Vagina (tissue), 2 donors: ENCODE data around the gene ZKSCAN4. TPM values are rescaled to one million over a fixed set of nuclear protein-coding genes. Genes with fewer than 3 reads are reported as not detected.

Experiments
- DNase-seq, 2 donors: peaks; one replicate each; pipeline ENCODE4 v3.0.0-alpha.2; 2017; ENCODE audit errors: extremely low spot score in 2 of 2
- H3K27ac ChIP-seq: fragments of 200-600 bp; sonication (generic); one replicate; pipeline ENCODE4 v1.5.1; 2019
- H3K27me3 ChIP-seq: fragments of 200-600 bp; sonication (generic); one replicate; pipeline ENCODE4 v1.5.1; 2019
- H3K36me3 ChIP-seq, 2 donors: fragments of 200-600 bp; sonication (generic); one replicate each; pipeline ENCODE4 v1.5.1; 2017 to 2019
- H3K4me1 ChIP-seq: fragments of 200-600 bp; sonication (generic); one replicate; pipeline ENCODE4 v1.5.1; 2019
- H3K4me3 ChIP-seq, 2 donors: fragments of 200-600 bp; sonication (generic); 1 replicate in 1 of 2; 2 replicates in 1 of 2; pipeline ENCODE4 v1.5.1; 2016 to 2019
- H3K9me3 ChIP-seq: fragments of 200-600 bp; sonication (generic); one replicate; pipeline ENCODE4 v1.5.1; 2019
- CTCF ChIP-seq, 3 experiments: fragments of 450-650 bp in 2 of 3; fragments of 200-600 bp in 1 of 3; sonication (generic) in 1 of 3; IDR thresholded peaks; one replicate each; pipeline ENCODE4 v1.5.1; 2017 to 2019; ENCODE audit warnings: antibody characterized with exemption in 3 of 3, mild to moderate bottlenecking in 2 of 3, moderate library complexity in 2 of 3
- POLR2A ChIP-seq, 2 donors: fragments of 450-650 bp; IDR thresholded peaks; one replicate each; pipeline ENCODE4 v1.6.1; 2017; ENCODE audit warnings: antibody characterized with exemption in 2 of 2, mild to moderate bottlenecking in 2 of 2, moderate library complexity in 2 of 2
- POLR2AphosphoS5 ChIP-seq, 2 donors: sonication (generic); formaldehyde crosslinking; IDR thresholded peaks; one replicate each; pipeline ENCODE4 v1.9.0; 2017; ENCODE audit warnings: antibody characterized with exemption in 2 of 2, mild to moderate bottlenecking in 2 of 2, low read depth in 1 of 2; ENCODE audit not compliant: insufficient read depth in 1 of 2
- intact Hi-C: fragments of 100-400 bp; cut with DNase I; formaldehyde crosslinking; loops from one replicate; pipeline ENCODE4 v1.15.1; 2023
- total RNA-seq: library from RNA; depleted of rRNA; stranded (reverse); fragments of >200 nt; gene quantifications from one replicate; pipeline ENCODE4 v1.2.3, GENCODE V29; 2016

The ZKSCAN4 gene
- total RNA-seq = 5.9 TPM

GRCh38 chr6:28252009-28252975 is at the start of gene ZKSCAN4:
Gene ZKSCAN4, minus strand, starts transcription at chr6:28252269. Its CDS starts 289 bp downstream, at chr6:28251980.
- no peak for DNase-seq
- H3K27me3 ChIP-seq = no peaks in the 10 kb centered on the region
- peak within 1 kb of the TSS; percentile 63 to 76 for H3K4me3 ChIP-seq
- peaks cover 25% of the 10 kb centered on the region for H3K4me1 ChIP-seq
- peaks cover 0 to 17% of the 10 kb centered on the region in 2 donors for H3K36me3 ChIP-seq
- H3K27ac ChIP-seq = peak within 1 kb of the TSS; percentile 42
- no peaks in the 10 kb centered on the region for H3K9me3 ChIP-seq
- intact Hi-C loops = no loop called here
- TF ChIP-seq POLR2A (IDR thresholded peaks at IDR 0.05) (no peak), POLR2AphosphoS5 (IDR thresholded peaks at IDR 0.05; ENCODE audit: insufficient read depth in 1 of 2, low read depth in 1 of 2) (peak in 1 of 2 donors; percentile 93), CTCF (IDR thresholded peaks at IDR 0.05) (no peak)

DNA sequence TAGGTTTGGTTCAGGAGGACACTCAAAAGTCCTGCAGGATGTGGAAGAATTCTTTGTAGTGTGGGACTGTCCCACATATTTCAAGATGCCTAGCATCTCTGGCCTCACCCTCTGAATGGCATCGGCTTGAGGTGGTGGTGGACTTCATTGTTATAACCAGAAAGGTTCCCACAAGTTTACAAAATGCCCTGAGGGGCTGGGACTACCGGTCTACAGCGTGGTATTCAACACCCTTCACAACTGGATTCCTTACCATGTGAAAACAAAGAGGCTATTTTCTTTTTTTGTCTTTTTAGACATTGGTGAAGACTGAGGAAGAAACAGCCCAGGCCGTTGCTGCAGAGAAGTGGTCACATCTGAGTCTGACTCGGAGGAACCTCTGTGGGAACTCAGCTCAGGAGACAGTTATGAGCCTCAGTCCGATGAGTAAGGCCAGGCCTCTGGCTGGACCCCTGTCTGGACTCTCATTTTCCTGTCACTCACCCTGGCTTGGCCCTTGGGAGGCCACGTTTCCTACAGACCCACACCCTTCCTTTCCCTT is 44.5 kb upstream of the ZKSCAN4 start:
- Histone ChIP-seq H3K27me3 (no peaks in the 10 kb centered on the region), H3K27ac (no peak overlapping the region), H3K4me1 (no peaks in the 10 kb centered on the region), H3K9me3 (no peaks in the 10 kb centered on the region), H3K36me3 (peaks cover 0 to 18% of the 10 kb centered on the region in 2 donors), H3K4me3 (no peak overlapping the region)
- intact Hi-C loops = no loop called here
- no peak for TF ChIP-seq POLR2A (IDR thresholded peaks at IDR 0.05)
- no peak for TF ChIP-seq POLR2AphosphoS5 (IDR thresholded peaks at IDR 0.05; ENCODE audit: insufficient read depth in 1 of 2, low read depth in 1 of 2)
- no peak for TF ChIP-seq CTCF (IDR thresholded peaks at IDR 0.05)
- no peak for DNase-seq

- Histone ChIP-seq H3K4me3 (no peak overlapping the region), H3K27ac (no peak overlapping the region), H3K36me3 (peaks cover 0 to 6% of the 10 kb centered on the region in 2 donors), H3K4me1 (no peaks in the 10 kb centered on the region), H3K9me3 (no peaks in the 10 kb centered on the region), H3K27me3 (no peaks in the 10 kb centered on the region)
- TF ChIP-seq CTCF (IDR thresholded peaks at IDR 0.05) = no peak
- TF ChIP-seq POLR2AphosphoS5 (IDR thresholded peaks at IDR 0.05; ENCODE audit: insufficient read depth in 1 of 2, low read depth in 1 of 2) = no peak
- no peak for TF ChIP-seq POLR2A (IDR thresholded peaks at IDR 0.05)
- no peak for DNase-seq
- intact Hi-C loops = no loop called here
Observed at GRCh38 chr6:28295326-28295725, 43.3 kb upstream of the ZKSCAN4 start.

GRCh38 chr6:28291573-28291972 is 39.5 kb upstream of the ZKSCAN4 start:
- H3K36me3 ChIP-seq = peaks cover 0 to 13% of the 10 kb centered on the region in 2 donors
- intact Hi-C loops = no loop called here

More at GRCh38 chr6:28291573-28291972, 39.5 kb upstream of the ZKSCAN4 start:
- Histone ChIP-seq H3K4me1 (no peaks in the 10 kb centered on the region), H3K9me3 (no peaks in the 10 kb centered on the region), H3K4me3 (no peak overlapping the region), H3K27ac (no peak overlapping the region), H3K27me3 (no peaks in the 10 kb centered on the region)
- no peak for DNase-seq
- no peak for TF ChIP-seq CTCF (IDR thresholded peaks at IDR 0.05)
